SU-DHL-6 (cell line): ENCODE results near the gene TUNAR.

ENCODE experiments used
- H2AFZ ChIP-seq: fragments of 200-600 bp; sonication (generic); 2 replicates; pipeline ENCODE4 v1.6.1; 2014; ENCODE audit warnings: low read depth, mild to moderate bottlenecking, moderate library complexity, mixed read lengths, antibody characterized with exemption, low read length; ENCODE audit not compliant: severe bottlenecking
- H3F3A ChIP-seq: fragments of 200-600 bp; shearing (Covaris generic); 2 replicates; pipeline ENCODE4 v1.6.0; 2016; ENCODE audit warnings: antibody characterized with exemption, mild to moderate bottlenecking; ENCODE audit not compliant: insufficient read depth
- H3K27ac ChIP-seq: fragments of 200-600 bp; sonication (generic); 2 replicates; pipeline ENCODE4 v1.5.1; 2016; ENCODE audit warnings: low read depth, mild to moderate bottlenecking, low read length, moderate library complexity, mixed read lengths
- H3K27me3 ChIP-seq: fragments of 200-600 bp; sonication (generic), shearing (Covaris generic); 2 replicates; pipeline ENCODE4 v1.6.0; 2014; ENCODE audit warnings: mild to moderate bottlenecking, low read length
- H3K36me3 ChIP-seq: fragments of 200-600 bp; sonication (generic); 2 replicates; pipeline ENCODE4 v1.6.1; 2014; ENCODE audit warnings: mild to moderate bottlenecking, low read length, mixed read lengths
- H3K4me2 ChIP-seq: fragments of 300-600, 200-600 bp; shearing (Covaris generic), sonication (generic); 2 replicates; pipeline ENCODE4 v1.6.0; 2014; ENCODE audit warnings: low read length, low read depth, mild to moderate bottlenecking; ENCODE audit not compliant: poor library complexity, severe bottlenecking
- H3K4me3 ChIP-seq: fragments of 200-600 bp; sonication (generic); 2 replicates; pipeline ENCODE4 v1.5.1; 2014; ENCODE audit warnings: antibody characterized with exemption, low read length, mild to moderate bottlenecking, mixed read lengths; ENCODE audit not compliant: insufficient read depth, poor library complexity, severe bottlenecking
- H3K79me2 ChIP-seq: fragments of 200-600 bp; sonication (generic); 2 replicates; pipeline ENCODE4 v1.6.1; 2014; ENCODE audit warnings: mild to moderate bottlenecking, low read length, moderate library complexity; ENCODE audit not compliant: insufficient read depth
- H3K9ac ChIP-seq: fragments of 200-600 bp; sonication (generic); 2 replicates; pipeline ENCODE4 v1.7.0; 2014; ENCODE audit warnings: mild to moderate bottlenecking, low read length
- H3K9me2 ChIP-seq: fragments of 200-600 bp; sonication (generic); replicated peaks from 2 replicates; pipeline ENCODE4 v1.6.1; 2014; ENCODE audit warnings: low read length; ENCODE audit not compliant: insufficient read depth
- H3K9me3 ChIP-seq: fragments of 200-600 bp; sonication (generic); 2 replicates; pipeline ENCODE4 v1.6.1; 2014; ENCODE audit warnings: low read length, mixed read lengths; ENCODE audit not compliant: insufficient read depth
- H4K20me1 ChIP-seq: fragments of 200-600 bp; sonication (generic); 2 replicates; pipeline ENCODE4 v1.6.1; 2014; ENCODE audit warnings: low read depth, mild to moderate bottlenecking, antibody characterized with exemption, low read length, moderate library complexity, mixed read lengths
- EZH2phosphoT487 ChIP-seq: fragments of 200-600 bp; sonication (generic), shearing (Covaris generic); conservative IDR thresholded peaks from 2 replicates; pipeline ENCODE4 v1.6.1; 2018; ENCODE audit warnings: mild to moderate bottlenecking, antibody characterized with exemption, low read length, moderate library complexity, mixed read lengths
- TF ChIP-seq, protein P1 (sequence below): fragments of 200-600 bp; sonication (generic); IDR thresholded peaks from one replicate; pipeline ENCODE4 v1.5.1; 2017; ENCODE audit warnings: antibody characterized with exemption, mild to moderate bottlenecking, low read length, moderate library complexity; ENCODE audit not compliant: insufficient read depth, poor library complexity, severe bottlenecking

Gene TUNAR

DNA sequence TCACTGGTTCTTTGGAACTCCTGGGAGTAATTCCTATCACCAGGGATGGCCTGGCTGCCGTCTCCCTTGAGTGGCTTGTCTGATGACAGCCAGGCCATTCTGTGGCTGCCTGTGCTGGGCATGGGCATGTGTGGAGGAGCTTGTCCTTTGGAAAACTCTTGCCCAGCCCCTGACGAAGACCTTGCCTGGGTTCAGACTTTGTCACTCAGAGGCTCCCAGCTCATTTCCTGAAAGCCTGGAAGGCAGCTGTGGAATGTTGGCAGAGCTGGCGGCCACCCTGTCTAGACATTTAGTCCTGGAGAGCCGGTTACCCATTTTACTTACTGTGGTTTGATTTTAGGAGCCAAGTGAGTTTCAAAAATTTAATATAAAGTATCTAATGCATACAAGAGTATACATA lies 34.0 kb downstream of the TUNAR start:
- no peak overlapping the region for H2AFZ ChIP-seq
- no peaks in the 10 kb centered on the region for H3K36me3 ChIP-seq
- no peaks in the 10 kb centered on the region for H3F3A ChIP-seq
- no peaks in the 10 kb centered on the region for H3K27me3 ChIP-seq
- no peaks in the 10 kb centered on the region for H3K79me2 ChIP-seq
- no peaks in the 10 kb centered on the region for H4K20me1 ChIP-seq
- no peaks in the 10 kb centered on the region for H3K9me3 ChIP-seq
- H3K9me2 ChIP-seq = no peaks in the 10 kb centered on the region
- no peak for TF ChIP-seq EZH2phosphoT487
- TF ChIP-seq, protein P1, sequence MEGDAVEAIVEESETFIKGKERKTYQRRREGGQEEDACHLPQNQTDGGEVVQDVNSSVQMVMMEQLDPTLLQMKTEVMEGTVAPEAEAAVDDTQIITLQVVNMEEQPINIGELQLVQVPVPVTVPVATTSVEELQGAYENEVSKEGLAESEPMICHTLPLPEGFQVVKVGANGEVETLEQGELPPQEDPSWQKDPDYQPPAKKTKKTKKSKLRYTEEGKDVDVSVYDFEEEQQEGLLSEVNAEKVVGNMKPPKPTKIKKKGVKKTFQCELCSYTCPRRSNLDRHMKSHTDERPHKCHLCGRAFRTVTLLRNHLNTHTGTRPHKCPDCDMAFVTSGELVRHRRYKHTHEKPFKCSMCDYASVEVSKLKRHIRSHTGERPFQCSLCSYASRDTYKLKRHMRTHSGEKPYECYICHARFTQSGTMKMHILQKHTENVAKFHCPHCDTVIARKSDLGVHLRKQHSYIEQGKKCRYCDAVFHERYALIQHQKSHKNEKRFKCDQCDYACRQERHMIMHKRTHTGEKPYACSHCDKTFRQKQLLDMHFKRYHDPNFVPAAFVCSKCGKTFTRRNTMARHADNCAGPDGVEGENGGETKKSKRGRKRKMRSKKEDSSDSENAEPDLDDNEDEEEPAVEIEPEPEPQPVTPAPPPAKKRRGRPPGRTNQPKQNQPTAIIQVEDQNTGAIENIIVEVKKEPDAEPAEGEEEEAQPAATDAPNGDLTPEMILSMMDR = no peak
- H3K4me3 ChIP-seq = no peak overlapping the region
- H3K27ac ChIP-seq = no peak overlapping the region
- H3K4me2 ChIP-seq = no peak overlapping the region
- H3K9ac ChIP-seq = no peak overlapping the region

DNA sequence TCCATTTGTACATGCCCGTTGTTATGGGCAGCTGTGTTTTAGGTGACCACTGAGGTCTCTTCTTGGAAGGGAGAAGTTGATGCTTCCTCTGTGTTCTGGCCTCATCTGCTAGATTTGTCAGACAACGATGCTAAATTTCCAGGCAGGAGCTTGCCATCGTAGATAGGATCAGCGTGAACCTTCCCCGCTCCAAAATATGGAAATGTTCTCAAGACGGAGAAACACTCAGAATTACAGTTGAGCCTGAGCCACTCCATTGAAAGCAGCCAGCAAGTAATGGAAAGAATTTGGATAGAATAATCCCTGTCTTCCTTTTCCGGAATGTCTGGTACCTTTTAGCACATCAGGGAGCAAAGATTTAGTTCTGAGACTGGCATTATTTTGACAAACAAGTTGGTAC lies 34.8 kb downstream of the TUNAR start:
- Histone ChIP-seq H3K27ac (no peak overlapping the region), H3F3A (no peaks in the 10 kb centered on the region)

DNA sequence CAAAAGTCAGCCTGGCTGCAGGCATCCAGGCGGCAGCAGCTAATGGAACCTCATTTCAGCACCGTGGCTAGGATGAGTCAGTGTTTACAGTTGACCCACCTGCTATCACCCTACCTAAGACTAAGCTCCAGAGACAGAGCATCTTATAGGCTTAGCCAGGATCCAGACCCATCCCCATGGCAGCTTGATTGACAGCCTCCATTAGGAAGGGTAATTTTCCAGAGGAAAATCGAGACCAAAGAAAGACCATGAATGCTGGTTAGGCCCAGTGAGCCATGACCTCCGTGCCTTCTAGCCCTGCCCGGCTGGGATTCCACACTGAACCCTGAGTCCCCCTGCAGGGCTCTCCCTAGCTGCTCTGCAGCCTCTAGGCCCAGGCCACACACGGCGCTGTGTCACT lies 38.7 kb downstream of the TUNAR start:
- Histone ChIP-seq H3K9ac (no peak overlapping the region), H3K4me2 (no peak overlapping the region)
- TF ChIP-seq, protein P1 = no peak
- no peak for TF ChIP-seq EZH2phosphoT487

More for the DNA sequence above, 34.8 kb downstream of the TUNAR start:
- H3K9me2 ChIP-seq = no peaks in the 10 kb centered on the region
- no peak overlapping the region for H3K4me2 ChIP-seq
- no peaks in the 10 kb centered on the region for H3K9me3 ChIP-seq
- TF ChIP-seq, protein P1 = no peak
- TF ChIP-seq EZH2phosphoT487 = no peak
- H3K9ac ChIP-seq = no peak overlapping the region
- H3K79me2 ChIP-seq = no peaks in the 10 kb centered on the region
- no peaks in the 10 kb centered on the region for H3K36me3 ChIP-seq
- H3K27me3 ChIP-seq = no peaks in the 10 kb centered on the region
- H2AFZ ChIP-seq = no peak overlapping the region
- no peak overlapping the region for H3K4me3 ChIP-seq
- no peaks in the 10 kb centered on the region for H4K20me1 ChIP-seq

More for the DNA sequence above, 38.7 kb downstream of the TUNAR start:
- Histone ChIP-seq H3K27ac (no peak overlapping the region), H4K20me1 (no peaks in the 10 kb centered on the region), H3K79me2 (no peaks in the 10 kb centered on the region), H2AFZ (no peak overlapping the region), H3K27me3 (no peaks in the 10 kb centered on the region), H3F3A (no peaks in the 10 kb centered on the region), H3K36me3 (no peaks in the 10 kb centered on the region), H3K9me2 (no peaks in the 10 kb centered on the region), H3K4me3 (no peak overlapping the region), H3K9me3 (no peaks in the 10 kb centered on the region)
